Stimulated activated CD8-positive, alpha-beta memory T cell treated with anti-CD3 and anti-CD28 coated beads, Interleukin-7, amount 100 ng/mL, for 24 hours (primary cell): ENCODE results near the gene COG3.

Experiments
- DNase-seq: peaks from one replicate; pipeline ENCODE4 v3.0.0-alpha.2; 2020; ENCODE audit warnings: low read depth

The COG3 gene

GRCh38 chr13:45447050-45447661 lies 17.6 kb upstream of the COG3 start:
- no peak for DNase-seq

GRCh38 chr13:45448965-45449559 lies 15.7 kb upstream of the COG3 start:
- DNase-seq = no peak

GRCh38 chr13:45451282-45451681 lies 13.5 kb upstream of the COG3 start:
- no peak for DNase-seq

GRCh38 chr13:45454204-45454603 lies 10.5 kb upstream of the COG3 start:
- DNase-seq = no peak

- DNase-seq = no peak
Measured at GRCh38 chr13:45456196-45456972, 8.4 kb upstream of the COG3 start.

GRCh38 chr13:45464141-45464686 lies 525 bp upstream of the COG3 start:
- DNase-seq = no peak

- no peak for DNase-seq
Measured at GRCh38 chr13:45466359-45466758, 1.6 kb downstream of the COG3 start.

- DNase-seq = no peak
Measured at GRCh38 chr13:45468635-45469034, 3.9 kb downstream of the COG3 start.

- no peak for DNase-seq
Measured at GRCh38 chr13:45472171-45472705, 7.5 kb downstream of the COG3 start.

- DNase-seq = no peak
Measured at GRCh38 chr13:45473627-45474026, 8.9 kb downstream of the COG3 start.

- no peak for DNase-seq
Measured at GRCh38 chr13:45474584-45475454, 10.1 kb downstream of the COG3 start.

GRCh38 chr13:45479661-45480060 lies 14.9 kb downstream of the COG3 start:
- no peak for DNase-seq

GRCh38 chr13:45481688-45482087 lies 16.9 kb downstream of the COG3 start:
- DNase-seq = no peak

GRCh38 chr13:45482571-45483173 lies 17.9 kb downstream of the COG3 start:
- DNase-seq = no peak

GRCh38 chr13:45487604-45488003 lies 22.9 kb downstream of the COG3 start:
- DNase-seq = no peak

GRCh38 chr13:45490068-45490467 lies 25.3 kb downstream of the COG3 start:
- no peak for DNase-seq

GRCh38 chr13:45492538-45492937 lies 27.8 kb downstream of the COG3 start:
- DNase-seq = no peak

GRCh38 chr13:45496942-45497341 lies 32.2 kb downstream of the COG3 start:
- DNase-seq = no peak

- DNase-seq = no peak
Measured at GRCh38 chr13:45500492-45501174, 35.9 kb downstream of the COG3 start.

- no peak for DNase-seq
Measured at GRCh38 chr13:45501175-45501526, 36.4 kb downstream of the COG3 start.

GRCh38 chr13:45503658-45504057 lies 38.9 kb downstream of the COG3 start:
- no peak for DNase-seq
